Lower leg skin (tissue), 3 donors: Measurements from ENCODE around the gene PSMB10.

ENCODE experiments used
- POLR2A ChIP-seq, 2 donors: fragments of 450-650 bp; IDR thresholded peaks; one replicate each; pipeline ENCODE4 v1.6.1; 2016 to 2017; ENCODE audit warnings: antibody characterized with exemption in 2 of 2, mild to moderate bottlenecking in 1 of 2, moderate library complexity in 1 of 2
- TF ChIP-seq, protein P1 (sequence below), 3 donors: fragments of 450-650 bp; IDR thresholded peaks; one replicate each; pipeline ENCODE4 v1.5.1; 2016; ENCODE audit warnings: antibody characterized with exemption in 3 of 3, mild to moderate bottlenecking in 3 of 3, moderate library complexity in 2 of 3

DNA sequence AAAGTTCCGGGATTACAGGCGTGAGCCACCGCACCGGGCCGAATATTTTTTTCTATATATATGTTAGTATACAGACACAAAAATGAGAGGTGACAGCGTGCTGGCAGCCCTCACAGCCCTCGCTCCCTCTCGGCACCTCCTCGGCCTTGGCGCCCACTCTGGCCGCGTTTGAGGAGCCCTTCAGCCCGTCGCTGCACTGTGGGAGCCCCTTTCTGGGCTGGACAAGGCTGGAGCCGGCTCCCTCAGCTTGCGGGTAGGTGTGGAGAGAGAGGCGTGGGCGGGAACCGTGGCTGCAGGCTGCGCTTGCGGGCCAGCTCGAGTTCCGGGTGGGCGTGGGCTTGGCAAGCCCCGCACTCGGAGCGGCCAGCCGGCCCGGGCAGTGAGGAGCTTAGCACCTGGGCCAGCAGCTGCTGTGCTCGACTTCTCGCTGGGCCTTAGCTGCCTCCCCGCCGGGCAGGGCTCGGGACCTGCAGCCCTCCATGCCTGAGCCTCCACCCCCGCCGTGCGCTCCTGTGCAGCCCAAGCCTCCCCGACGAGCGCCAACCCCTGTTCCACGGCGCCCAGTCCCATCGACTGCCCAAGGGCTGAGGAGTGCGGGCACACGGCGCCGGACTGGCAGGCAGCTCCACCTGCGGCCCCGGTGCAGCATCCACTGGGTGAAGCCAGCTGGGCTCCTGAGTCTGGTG is 45.5 kb upstream of the PSMB10 start:
- TF ChIP-seq, protein P1, sequence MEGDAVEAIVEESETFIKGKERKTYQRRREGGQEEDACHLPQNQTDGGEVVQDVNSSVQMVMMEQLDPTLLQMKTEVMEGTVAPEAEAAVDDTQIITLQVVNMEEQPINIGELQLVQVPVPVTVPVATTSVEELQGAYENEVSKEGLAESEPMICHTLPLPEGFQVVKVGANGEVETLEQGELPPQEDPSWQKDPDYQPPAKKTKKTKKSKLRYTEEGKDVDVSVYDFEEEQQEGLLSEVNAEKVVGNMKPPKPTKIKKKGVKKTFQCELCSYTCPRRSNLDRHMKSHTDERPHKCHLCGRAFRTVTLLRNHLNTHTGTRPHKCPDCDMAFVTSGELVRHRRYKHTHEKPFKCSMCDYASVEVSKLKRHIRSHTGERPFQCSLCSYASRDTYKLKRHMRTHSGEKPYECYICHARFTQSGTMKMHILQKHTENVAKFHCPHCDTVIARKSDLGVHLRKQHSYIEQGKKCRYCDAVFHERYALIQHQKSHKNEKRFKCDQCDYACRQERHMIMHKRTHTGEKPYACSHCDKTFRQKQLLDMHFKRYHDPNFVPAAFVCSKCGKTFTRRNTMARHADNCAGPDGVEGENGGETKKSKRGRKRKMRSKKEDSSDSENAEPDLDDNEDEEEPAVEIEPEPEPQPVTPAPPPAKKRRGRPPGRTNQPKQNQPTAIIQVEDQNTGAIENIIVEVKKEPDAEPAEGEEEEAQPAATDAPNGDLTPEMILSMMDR (IDR thresholded peaks at IDR 0.05), result no peak
- no peak for TF ChIP-seq POLR2A (IDR thresholded peaks at IDR 0.05)
